ENCODE measurements around the gene TRNT1.

DNA sequence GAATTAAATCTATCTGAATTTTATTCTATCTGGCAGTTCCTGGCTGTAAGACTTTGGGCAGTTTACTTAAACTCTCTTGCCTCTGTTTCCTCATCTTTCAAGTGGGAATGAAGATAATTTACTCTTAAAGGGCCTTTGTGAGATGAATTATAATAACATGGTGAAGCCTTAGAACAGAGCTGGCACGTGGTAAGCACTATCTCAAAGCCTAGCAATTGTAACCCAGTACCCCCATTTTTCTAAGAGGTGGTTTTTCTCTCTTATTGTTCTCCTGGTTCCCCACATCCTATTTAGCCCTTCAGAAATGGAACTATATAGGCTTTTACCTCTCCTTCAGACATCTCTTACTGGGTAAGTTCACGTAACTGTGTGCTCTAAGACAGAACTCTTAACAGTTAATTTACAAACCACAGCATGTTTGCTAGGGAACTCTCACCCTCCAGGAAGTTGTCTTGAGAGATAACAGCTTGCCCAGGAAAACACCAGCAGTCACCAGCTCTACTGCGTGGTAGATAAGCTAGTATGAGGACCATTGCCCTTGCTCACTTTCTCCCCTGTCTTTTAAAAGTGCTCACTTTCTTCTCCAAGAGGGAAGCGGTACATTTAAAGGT, 65.0 kb downstream of the TRNT1 start:
- TF ChIP-seq CTCF (IDR thresholded peaks at IDR 0.05) (no peak), POLR2A (IDR thresholded peaks at IDR 0.05) (no peak)

Measured in testis (tissue), 2 donors.